HepG2 (cell line): Measurements from ENCODE around the gene SBDS. TPM values are rescaled to one million over a fixed set of nuclear protein-coding genes. Genes with fewer than 3 reads are reported as not detected.
"Not testable (repeated sequence)": the region's sequence is repeated elsewhere in the genome, so short reads cannot be mapped to it uniquely, and the experiment has no call there.

ENCODE experiments used
- ATAC-seq: fragments of 200-7000 bp; cut with Tn5 transposase; 3 replicates; pipeline ENCODE4 v1.9.1; 2020; ENCODE audit warnings: mild to moderate bottlenecking, moderate library complexity
- BruUV-seq: library from RNA; stranded (reverse); fragments of 400-500 nt; replicated peaks from 2 replicates; lab custom pipeline; 2021; lab: Mats Ljungman, UMichigan
- CTCF ChIA-PET: fragments of 300-600 bp; formaldehyde crosslinking; extraction: SDS; loops from one replicate; lab custom pipeline; 2021; ENCODE audit warnings: low total read pairs, inconsistent platforms, low intra/inter-chr PET ratio; lab: Yijun Ruan, JAX
- POLR2A ChIA-PET: fragments of 350-600 bp; sonication (Branson Sonifier 250); formaldehyde crosslinking; loops from one replicate; lab custom pipeline; 2020; ENCODE audit warnings: antibody characterized with exemption, inconsistent platforms; lab: Yijun Ruan, JAX
- DNase-seq: peaks from one replicate; pipeline ENCODE4 v3.0.0-alpha.2; 2015; ENCODE audit warnings: low spot score
- FAIRE-seq: peaks from 3 replicates; lab custom pipeline; 2011; peaks lifted over from hg19 to GRCh38; lab: Jason Lieb, UNC
- H2AFZ ChIP-seq: one replicate; pipeline ENCODE4 v1.6.1; 2011; ENCODE audit warnings: low read length, inconsistent platforms
- H3K27ac ChIP-seq: fragments of 300-600 bp; 3 replicates; pipeline ENCODE4 v1.8.0; 2011; ENCODE audit warnings: mixed run types, mild to moderate bottlenecking, mixed read lengths, low read length, inconsistent platforms; ENCODE audit not compliant: insufficient read depth; ENCODE audit errors: extremely low read length
- H3K27me3 ChIP-seq, 2 experiments: fragments of 200-600 bp in 1 of 2; 2 replicates in 1 of 2; 3 replicates in 1 of 2; pipeline versions ENCODE4 v1.6.0 to v1.8.0; 2011; ENCODE audit warnings: low read length in 2 of 2, mild to moderate bottlenecking in 2 of 2, moderate library complexity in 2 of 2, inconsistent platforms in 1 of 2; ENCODE audit not compliant: insufficient read depth in 2 of 2, control insufficient read depth in 1 of 2
- H3K36me3 ChIP-seq, 2 experiments: fragments of 200-600 bp in 1 of 2; replicated peaks in 1 of 2; 2 replicates in 1 of 2; 3 replicates in 1 of 2; pipeline versions ENCODE4 v1.5.1 to v1.8.0; 2011; ENCODE audit warnings: low read length in 2 of 2, inconsistent platforms in 1 of 2; ENCODE audit not compliant: insufficient read depth in 2 of 2, control insufficient read depth in 1 of 2
- H3K4me1 ChIP-seq: 2 replicates; pipeline ENCODE4 v1.5.1; 2012; ENCODE audit warnings: low read length, inconsistent platforms; ENCODE audit not compliant: insufficient read depth
- H3K4me2 ChIP-seq: 2 replicates; pipeline ENCODE4 v1.6.0; 2011; ENCODE audit warnings: low read depth, low read length, inconsistent platforms
- H3K4me3 ChIP-seq, 3 experiments: fragments of 200-600 bp in 1 of 3; sonication (generic), shearing (Covaris generic) in 1 of 3; replicated peaks in 1 of 3; 2 replicates each; pipeline ENCODE4 v1.5.1; 2011 to 2016; ENCODE audit warnings: low read length in 3 of 3, inconsistent platforms in 2 of 3, low read depth in 2 of 3, mild to moderate bottlenecking in 2 of 3, control low read depth in 1 of 3, mixed read lengths in 1 of 3; ENCODE audit not compliant: insufficient read depth in 1 of 3
- H3K79me2 ChIP-seq: one replicate; pipeline ENCODE4 v1.6.1; 2011; ENCODE audit warnings: low read length, inconsistent platforms; ENCODE audit not compliant: insufficient read depth
- H3K9ac ChIP-seq: 2 replicates; pipeline ENCODE4 v1.6.0; 2011; ENCODE audit warnings: mild to moderate bottlenecking, low read depth, low read length, inconsistent platforms; ENCODE audit not compliant: insufficient read depth
- H3K9me3 ChIP-seq: 2 replicates; pipeline ENCODE4 v1.5.1; 2012; ENCODE audit warnings: mild to moderate bottlenecking, low read length
- H4K20me1 ChIP-seq: 2 replicates; pipeline ENCODE4 v1.6.0; 2011; ENCODE audit warnings: inconsistent platforms, mild to moderate bottlenecking, low read length, moderate library complexity; ENCODE audit not compliant: insufficient read depth
- ASH2L ChIP-seq: fragments of 300-600, 200-600 bp; sonication (generic); IDR thresholded peaks from 2 replicates; pipeline ENCODE4 v1.7.0; 2017; ENCODE audit warnings: low read depth, mild to moderate bottlenecking, moderate library complexity, mixed read lengths, low read length; ENCODE audit not compliant: insufficient read length
- MEF2D ChIP-seq: sonication (generic); formaldehyde crosslinking; IDR thresholded peaks from 2 replicates; pipeline ENCODE4 v1.5.1; 2020; ENCODE audit warnings: mild to moderate bottlenecking, missing genetic modification reagents
- NONO ChIP-seq, 2 experiments: fragments of 450-650 bp in 1 of 2; sonication (generic) in 1 of 2; formaldehyde crosslinking in 1 of 2; IDR thresholded peaks in 1 of 2; conservative IDR thresholded peaks in 1 of 2; 2 replicates each; pipeline versions ENCODE4 v1.6.1 to v1.8.0; 2017 to 2022; ENCODE audit warnings: mild to moderate bottlenecking in 1 of 2, missing genetic modification reagents in 1 of 2, moderate library complexity in 1 of 2
- POLR2A ChIP-seq, 2 experiments: IDR thresholded peaks; 2 replicates each; pipeline ENCODE4 v1.6.1; 2011; ENCODE audit warnings: low read depth in 2 of 2, low read length in 2 of 2, mild to moderate bottlenecking in 1 of 2, moderate library complexity in 1 of 2; ENCODE audit not compliant: insufficient read depth in 1 of 2
- ZFP91 ChIP-seq: sonication (generic); formaldehyde crosslinking; IDR thresholded peaks from 2 replicates; pipeline ENCODE4 v1.9.0; 2022; ENCODE audit warnings: missing genetic modification reagents, mild to moderate bottlenecking, borderline replicate concordance
- WGBS: methylation state at CpG from one replicate; pipeline ENCODE4 v1.1.6; 2017; ENCODE audit warnings: low lambda C conversion rate; 5-methylcytosine and 5-hydroxymethylcytosine counted together
- in situ Hi-C: cut with HindIII; loops from 2 replicates; pipeline ENCODE4 v1.10.0; 2017; ENCODE audit warnings: low pct_unique_long_range_greater_than_20kb; ENCODE audit not compliant: extremely low pct_ligation_motif_present
- intact Hi-C: fragments of 100-400 bp; cut with micrococcal nuclease; formaldehyde crosslinking; loops from one replicate; pipeline ENCODE4 v1.10.0; 2022; ENCODE audit not compliant: unreplicated experiment
- polyA plus RNA-seq, 8 experiments: library from polyadenylated mRNA; depleted of rRNA in 3 of 8; stranded (reverse) in 7 of 8; unstranded in 1 of 8; fragments of >200 nt; fragmentation: Illumina TruSeq in 4 of 8; extraction: Trizol in 4 of 8; gene quantifications; 2 replicates each; pipeline versions ENCODE4 v1.2.1 to v1.2.3, GENCODE V29; 2011 to 2016; ENCODE audit warnings: low read depth in 4 of 8, missing spikeins in 1 of 8, mixed read lengths in 1 of 8; ENCODE audit not compliant: insufficient read depth in 1 of 8
- total RNA-seq, 5 experiments: library from RNA; depleted of rRNA; stranded (reverse); fragments of >200 nt; fragmentation: Illumina TruSeq; extraction: Trizol; gene quantifications; 2 replicates each; pipeline ENCODE4 v1.2.3, GENCODE V29; 2016; ENCODE audit warnings: low read depth in 1 of 5

SBDS gene
- total and polyA plus RNA-seq, 2 of the 13 experiments (the other 11 are each of a cell fraction or from before 2014, with no cell fraction given): 39.1 to 79.3 TPM

DNA sequence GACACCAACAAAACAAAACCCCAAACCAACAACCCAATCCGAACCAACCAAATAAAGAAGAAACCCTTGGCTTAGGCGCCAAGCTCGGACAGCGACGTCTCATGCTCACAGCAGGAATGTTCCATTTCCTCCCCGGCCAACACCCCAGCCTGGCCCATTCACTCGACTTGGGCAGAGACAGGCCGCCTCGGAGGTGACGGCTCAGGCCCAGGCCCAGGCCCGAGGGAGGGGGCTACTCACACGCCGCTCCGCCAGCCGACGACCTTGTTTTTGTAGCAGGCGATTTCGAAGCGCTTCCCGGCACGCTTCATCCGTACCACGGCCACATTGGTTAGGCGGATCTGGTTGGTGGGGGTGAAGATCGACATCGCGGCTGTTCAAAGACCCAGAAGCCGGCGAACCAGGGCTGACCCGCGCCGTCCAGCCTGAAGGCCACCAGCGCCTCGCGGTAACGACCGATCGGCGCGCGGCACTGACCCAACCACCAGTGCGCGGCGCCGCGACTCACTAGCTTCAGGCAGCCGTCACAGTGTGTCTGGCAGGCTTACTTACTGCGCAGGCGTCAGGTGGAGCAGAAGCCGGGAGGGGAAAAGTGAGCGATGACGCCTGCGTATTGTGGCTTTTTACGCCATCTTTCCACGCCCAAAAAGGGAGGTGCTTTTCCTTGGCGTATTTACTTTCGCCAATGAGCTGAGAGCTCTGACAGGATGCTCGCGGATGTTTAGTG is at the start of gene SBDS (continued):
- TF ChIP-seq MEF2D (CRISPR knock-in tag) (peak; percentile 50; the same call in 1 of the 2 replicates), POLR2A (IDR thresholded peaks at IDR 0.05; ENCODE audit: insufficient read depth in 1 of 2, low read depth in 2 of 2, low read length in 2 of 2) (peak; percentile 88 to 89), NONO (CRISPR knock-in tag; conservative IDR thresholded peaks at IDR 0.05) (peak; percentile 57), ZFP91 (CRISPR knock-in tag) (peak; percentile 79), ASH2L (peak; percentile 41)
- TF ChIP-seq NONO (IDR thresholded peaks at IDR 0.05): not testable (repeated sequence)

GRCh38 chr7:67043559-67043930 is 48.2 kb upstream of the SBDS start:
- intact Hi-C loops, H2AFZ ChIP-seq, DNase-seq, H3K9ac ChIP-seq, FAIRE-seq, H3K27me3 ChIP-seq, H3K79me2 ChIP-seq, H3K9me3 ChIP-seq, H3K4me3 ChIP-seq, BruUV-seq, POLR2A ChIA-PET, H3K4me2 ChIP-seq, H3K36me3 ChIP-seq, H3K27ac ChIP-seq, H4K20me1 ChIP-seq, in situ Hi-C loops, CTCF ChIA-PET, ATAC-seq: not testable (repeated sequence)
- 93% methylated on average over 4 of the region's 4 CpGs for WGBS
- H3K4me1 ChIP-seq: peaks cover 10% of the 10 kb centered on the region

- FAIRE-seq, H3K36me3 ChIP-seq, H3K9me3 ChIP-seq, H3K4me2 ChIP-seq, H3K9ac ChIP-seq, H3K27ac ChIP-seq, in situ Hi-C loops, H3K79me2 ChIP-seq, ATAC-seq, H4K20me1 ChIP-seq, H2AFZ ChIP-seq, intact Hi-C loops, H3K4me3 ChIP-seq, BruUV-seq, CTCF ChIA-PET, DNase-seq, H3K27me3 ChIP-seq, POLR2A ChIA-PET: not testable (repeated sequence)
- WGBS: 97% methylated on average over 5 of the region's 5 CpGs
- peaks cover 10% of the 10 kb centered on the region for H3K4me1 ChIP-seq
Measured at GRCh38 chr7:67042781-67043558, 47.6 kb upstream of the SBDS start.
